Measurements from ENCODE around the gene KHK. TPM values are rescaled to one million over a fixed set of nuclear protein-coding genes. Genes with fewer than 3 reads are reported as not detected.

The KHK gene
- total and polyA plus RNA-seq, 9 of the 15 experiments (the other 6 are each of a cell fraction or from before 2014, with no cell fraction given) = 1.5 to 10.7 (median 5.2) TPM

GRCh38 chr2:27082773-27083409 is 3.7 kb upstream of the KHK start:
- H3K4me1 ChIP-seq (replicated peaks in 1 of 2; ENCODE audit: control insufficient read depth in 2 of 2, insufficient read depth in 2 of 2, low read length in 2 of 2) = peaks cover 50 to 76% of the 10 kb centered on the region in 2 experiments
- no peak for FAIRE-seq
- TF ChIP-seq TSC22D4 (tag; IDR thresholded peaks at IDR 0.05) (no peak), ELF1 (tag; IDR thresholded peaks at IDR 0.05) (no peak), TEAD4 (IDR thresholded peaks at IDR 0.05; ENCODE audit: low read length) (no peak), TEAD4 (CRISPR knock-in tag; IDR thresholded peaks at IDR 0.05; ENCODE audit: borderline replicate concordance) (no peak), TOE1 (IDR thresholded peaks at IDR 0.05; ENCODE audit: borderline replicate concordance) (no peak), TOE1 (CRISPR knock-in tag; IDR thresholded peaks at IDR 0.05; ENCODE audit: borderline replicate concordance, low read depth) (no peak), NEUROD1 (IDR thresholded peaks at IDR 0.05; ENCODE audit: borderline replicate concordance, low read depth, low read length, partially characterized antibody) (no peak), ZNF165 (CRISPR knock-in tag; IDR thresholded peaks at IDR 0.05; ENCODE audit: borderline replicate concordance) (no peak), ZNF77 (CRISPR knock-in tag; IDR thresholded peaks at IDR 0.05) (no peak), PHF20 (IDR thresholded peaks at IDR 0.05; ENCODE audit: partially characterized antibody) (no peak), TEAD2 (tag; IDR thresholded peaks at IDR 0.05) (no peak), POLR2B (IDR thresholded peaks at IDR 0.05; ENCODE audit: low read depth, partially characterized antibody) (no peak), ZNF740 (CRISPR knock-in tag; IDR thresholded peaks at IDR 0.05) (peak; percentile 30; the same call in 1 of the 2 replicates), ZNF740 (tag; IDR thresholded peaks at IDR 0.05) (no peak)
- TF ChIP-seq, protein P1, sequence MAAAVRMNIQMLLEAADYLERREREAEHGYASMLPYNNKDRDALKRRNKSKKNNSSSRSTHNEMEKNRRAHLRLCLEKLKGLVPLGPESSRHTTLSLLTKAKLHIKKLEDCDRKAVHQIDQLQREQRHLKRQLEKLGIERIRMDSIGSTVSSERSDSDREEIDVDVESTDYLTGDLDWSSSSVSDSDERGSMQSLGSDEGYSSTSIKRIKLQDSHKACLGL (CRISPR knock-in tag; IDR thresholded peaks at IDR 0.05; ENCODE audit: borderline replicate concordance, poor library complexity, severe bottlenecking) = no peak
- TF ChIP-seq, protein P2, sequence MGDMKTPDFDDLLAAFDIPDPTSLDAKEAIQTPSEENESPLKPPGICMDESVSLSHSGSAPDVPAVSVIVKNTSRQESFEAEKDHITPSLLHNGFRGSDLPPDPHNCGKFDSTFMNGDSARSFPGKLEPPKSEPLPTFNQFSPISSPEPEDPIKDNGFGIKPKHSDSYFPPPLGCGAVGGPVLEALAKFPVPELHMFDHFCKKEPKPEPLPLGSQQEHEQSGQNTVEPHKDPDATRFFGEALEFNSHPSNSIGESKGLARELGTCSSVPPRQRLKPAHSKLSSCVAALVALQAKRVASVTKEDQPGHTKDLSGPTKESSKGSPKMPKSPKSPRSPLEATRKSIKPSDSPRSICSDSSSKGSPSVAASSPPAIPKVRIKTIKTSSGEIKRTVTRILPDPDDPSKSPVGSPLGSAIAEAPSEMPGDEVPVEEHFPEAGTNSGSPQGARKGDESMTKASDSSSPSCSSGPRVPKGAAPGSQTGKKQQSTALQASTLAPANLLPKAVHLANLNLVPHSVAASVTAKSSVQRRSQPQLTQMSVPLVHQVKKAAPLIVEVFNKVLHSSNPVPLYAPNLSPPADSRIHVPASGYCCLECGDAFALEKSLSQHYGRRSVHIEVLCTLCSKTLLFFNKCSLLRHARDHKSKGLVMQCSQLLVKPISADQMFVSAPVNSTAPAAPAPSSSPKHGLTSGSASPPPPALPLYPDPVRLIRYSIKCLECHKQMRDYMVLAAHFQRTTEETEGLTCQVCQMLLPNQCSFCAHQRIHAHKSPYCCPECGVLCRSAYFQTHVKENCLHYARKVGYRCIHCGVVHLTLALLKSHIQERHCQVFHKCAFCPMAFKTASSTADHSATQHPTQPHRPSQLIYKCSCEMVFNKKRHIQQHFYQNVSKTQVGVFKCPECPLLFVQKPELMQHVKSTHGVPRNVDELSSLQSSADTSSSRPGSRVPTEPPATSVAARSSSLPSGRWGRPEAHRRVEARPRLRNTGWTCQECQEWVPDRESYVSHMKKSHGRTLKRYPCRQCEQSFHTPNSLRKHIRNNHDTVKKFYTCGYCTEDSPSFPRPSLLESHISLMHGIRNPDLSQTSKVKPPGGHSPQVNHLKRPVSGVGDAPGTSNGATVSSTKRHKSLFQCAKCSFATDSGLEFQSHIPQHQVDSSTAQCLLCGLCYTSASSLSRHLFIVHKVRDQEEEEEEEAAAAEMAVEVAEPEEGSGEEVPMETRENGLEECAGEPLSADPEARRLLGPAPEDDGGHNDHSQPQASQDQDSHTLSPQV (IDR thresholded peaks at IDR 0.05) = 0 out of 2 replicates have a peak, but pooled peaks have one; percentile 4

More at GRCh38 chr2:27082773-27083409, 3.7 kb upstream of the KHK start:
- H2AFZ ChIP-seq (ENCODE audit: low read depth, low read length) = 0 out of 2 replicates have a peak overlapping the region, but pooled peaks have one; percentile 19
- H3K9me1 ChIP-seq (ENCODE audit: control insufficient read depth, insufficient read depth, low read length) = peaks cover 4% of the 10 kb centered on the region
- peak overlapping the region in 1 of 2 experiments; percentile 84; a peak in 2 of 4 replicates for H3K9ac ChIP-seq (ENCODE audit: insufficient read depth in 1 of 2, low read depth in 2 of 2, low read length in 2 of 2)
- H3K4me3 ChIP-seq = no peak overlapping the region
- in situ Hi-C loops (cut with MboI) = no loop called here
- no peaks in the 10 kb centered on the region for H4K20me1 ChIP-seq (replicated peaks; ENCODE audit: control insufficient read depth, insufficient read depth, low read length)
- ATAC-seq (no peak), DNase-seq (ENCODE audit: extremely low read depth in 1 of 4, low spot score in 3 of 4) (no peak)
- no peaks in the 10 kb centered on the region for H3K9me3 ChIP-seq (replicated peaks; ENCODE audit: control insufficient read depth, insufficient read depth, low read depth, low read length)
- ChIA-PET CTCF (ENCODE audit: low intra/inter-chr PET ratio) (no interaction called here), POLR2A (interaction anchor here (0.6 to 2.3 kb wide), 11 partner anchors 10 to 294 kb away, joined by 3 to 11 read pairs (median 3); partner anchors contain the start of gene OST4)
- 83% methylated on average over 20 of the region's 27 CpGs for WGBS (ENCODE audit: insufficient coverage, low coverage, missing lambda C conversion rate)
- H3K36me3 ChIP-seq (ENCODE audit: control insufficient read depth, insufficient read depth, low read length) = no peaks in the 10 kb centered on the region
- H3K4me2 ChIP-seq (ENCODE audit: insufficient read depth, low read length) = no peak overlapping the region
- intact Hi-C loops (cut with micrococcal nuclease) = no loop called here
- peak overlapping the region; percentile 87; the same call in 2 of the 3 replicates for H3K27ac ChIP-seq (ENCODE audit: extremely low read depth, low read depth, low read length)
- H3K27me3 ChIP-seq (ENCODE audit: control insufficient read depth in 2 of 2, insufficient read depth in 2 of 2, low read length in 2 of 2) = no peaks in the 10 kb centered on the region
- H3K79me2 ChIP-seq (ENCODE audit: control insufficient read depth, insufficient read depth, low read length) = peaks cover 8% of the 10 kb centered on the region; the same call in 1 of the 3 replicates
- BruUV-seq (replicated peaks) = no TSS peak
